ENCODE data around the gene EPHA6. TPM values are rescaled to one million over a fixed set of nuclear protein-coding genes. Genes with fewer than 3 reads are reported as not detected.

The EPHA6 gene
- total and polyA plus RNA-seq, 9 donors, result 2.0 to 20.9 (median 9.2) TPM

- intact Hi-C loops (cut with DNase I), result no loop called here
- Histone ChIP-seq H3K27ac (no peak overlapping the region), H3K27me3 (no peaks in the 10 kb centered on the region), H3K36me3 (no peaks in the 10 kb centered on the region), H3K9me3 (no peaks in the 10 kb centered on the region), H3K4me1 (ENCODE audit: insufficient read depth) (no peaks in the 10 kb centered on the region), H3K4me3 (no peak overlapping the region)
- TF ChIP-seq POLR2A (IDR thresholded peaks at IDR 0.05) (no peak), EP300 (IDR thresholded peaks at IDR 0.05) (no peak)
- TF ChIP-seq, protein P1, sequence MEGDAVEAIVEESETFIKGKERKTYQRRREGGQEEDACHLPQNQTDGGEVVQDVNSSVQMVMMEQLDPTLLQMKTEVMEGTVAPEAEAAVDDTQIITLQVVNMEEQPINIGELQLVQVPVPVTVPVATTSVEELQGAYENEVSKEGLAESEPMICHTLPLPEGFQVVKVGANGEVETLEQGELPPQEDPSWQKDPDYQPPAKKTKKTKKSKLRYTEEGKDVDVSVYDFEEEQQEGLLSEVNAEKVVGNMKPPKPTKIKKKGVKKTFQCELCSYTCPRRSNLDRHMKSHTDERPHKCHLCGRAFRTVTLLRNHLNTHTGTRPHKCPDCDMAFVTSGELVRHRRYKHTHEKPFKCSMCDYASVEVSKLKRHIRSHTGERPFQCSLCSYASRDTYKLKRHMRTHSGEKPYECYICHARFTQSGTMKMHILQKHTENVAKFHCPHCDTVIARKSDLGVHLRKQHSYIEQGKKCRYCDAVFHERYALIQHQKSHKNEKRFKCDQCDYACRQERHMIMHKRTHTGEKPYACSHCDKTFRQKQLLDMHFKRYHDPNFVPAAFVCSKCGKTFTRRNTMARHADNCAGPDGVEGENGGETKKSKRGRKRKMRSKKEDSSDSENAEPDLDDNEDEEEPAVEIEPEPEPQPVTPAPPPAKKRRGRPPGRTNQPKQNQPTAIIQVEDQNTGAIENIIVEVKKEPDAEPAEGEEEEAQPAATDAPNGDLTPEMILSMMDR (IDR thresholded peaks at IDR 0.05), result no peak
- DNase-seq, result no peak
- WGBS, 3 donors, result 87 to 89% (median 88%) methylated on average over 5 of the region's 5 CpGs
Measured at GRCh38 chr3:97662264-97662663, 847.9 kb downstream of the EPHA6 start.

GRCh38 chr3:97662762-97663161 lies 848.4 kb downstream of the EPHA6 start:
- DNase-seq, result no peak
- intact Hi-C loops (cut with DNase I), result no loop called here
- Histone ChIP-seq H3K27ac (no peak overlapping the region), H3K4me1 (ENCODE audit: insufficient read depth) (no peaks in the 10 kb centered on the region), H3K9me3 (no peaks in the 10 kb centered on the region), H3K36me3 (no peaks in the 10 kb centered on the region), H3K4me3 (no peak overlapping the region), H3K27me3 (no peaks in the 10 kb centered on the region)
- no peak for TF ChIP-seq EP300 (IDR thresholded peaks at IDR 0.05)
- TF ChIP-seq, protein P1 (IDR thresholded peaks at IDR 0.05), result no peak
- TF ChIP-seq POLR2A (IDR thresholded peaks at IDR 0.05), result no peak
- 70 to 76% (median 76%) methylated on average over 3 of the region's 3 CpGs for WGBS, 3 donors

DNA sequence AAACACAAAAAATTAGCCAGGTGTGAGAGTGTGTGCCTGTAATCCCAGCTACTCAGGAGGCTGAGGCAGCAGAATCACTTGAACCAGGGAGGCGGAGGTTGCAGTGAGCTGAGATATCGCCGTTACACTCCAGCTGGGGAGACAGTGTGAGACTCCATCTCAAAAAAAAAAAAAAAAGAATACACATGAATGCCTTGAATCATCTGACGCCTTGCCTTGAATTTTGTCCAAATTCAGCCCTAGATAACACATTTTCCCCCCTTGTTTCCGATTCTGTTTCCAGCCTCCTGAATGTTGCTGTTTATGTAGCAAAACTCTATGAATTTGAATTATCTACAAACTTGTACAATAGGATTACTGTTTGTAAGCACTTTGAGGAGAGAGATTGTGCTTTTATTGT lies 851.5 kb downstream of the EPHA6 start:
- H3K36me3 ChIP-seq, result no peaks in the 10 kb centered on the region
- H3K4me3 ChIP-seq, result no peak overlapping the region
- 60 to 68% (median 63%) methylated on average over 5 of the region's 5 CpGs for WGBS, 3 donors
- H3K27me3 ChIP-seq, result no peaks in the 10 kb centered on the region
- H3K4me1 ChIP-seq (ENCODE audit: insufficient read depth), result no peaks in the 10 kb centered on the region
- H3K9me3 ChIP-seq, result no peaks in the 10 kb centered on the region
- H3K27ac ChIP-seq, result no peak overlapping the region
- intact Hi-C loops (cut with DNase I), result no loop called here
- DNase-seq, result no peak
- TF ChIP-seq EP300 (IDR thresholded peaks at IDR 0.05) (no peak), POLR2A (IDR thresholded peaks at IDR 0.05) (no peak)
- TF ChIP-seq, protein P1 (IDR thresholded peaks at IDR 0.05), result no peak

GRCh38 chr3:97670952-97671351 lies 856.6 kb downstream of the EPHA6 start:
- Histone ChIP-seq H3K27me3 (no peaks in the 10 kb centered on the region), H3K4me3 (no peak overlapping the region), H3K4me1 (ENCODE audit: insufficient read depth) (no peaks in the 10 kb centered on the region), H3K36me3 (no peaks in the 10 kb centered on the region), H3K27ac (no peak overlapping the region), H3K9me3 (no peaks in the 10 kb centered on the region)
- WGBS, 3 donors, result 81 to 93% (median 92%) methylated on average over 4 of the region's 4 CpGs
- no peak for TF ChIP-seq EP300 (IDR thresholded peaks at IDR 0.05)
- no peak for TF ChIP-seq POLR2A (IDR thresholded peaks at IDR 0.05)
- no peak for DNase-seq
- intact Hi-C loops (cut with DNase I), result no loop called here

DNA sequence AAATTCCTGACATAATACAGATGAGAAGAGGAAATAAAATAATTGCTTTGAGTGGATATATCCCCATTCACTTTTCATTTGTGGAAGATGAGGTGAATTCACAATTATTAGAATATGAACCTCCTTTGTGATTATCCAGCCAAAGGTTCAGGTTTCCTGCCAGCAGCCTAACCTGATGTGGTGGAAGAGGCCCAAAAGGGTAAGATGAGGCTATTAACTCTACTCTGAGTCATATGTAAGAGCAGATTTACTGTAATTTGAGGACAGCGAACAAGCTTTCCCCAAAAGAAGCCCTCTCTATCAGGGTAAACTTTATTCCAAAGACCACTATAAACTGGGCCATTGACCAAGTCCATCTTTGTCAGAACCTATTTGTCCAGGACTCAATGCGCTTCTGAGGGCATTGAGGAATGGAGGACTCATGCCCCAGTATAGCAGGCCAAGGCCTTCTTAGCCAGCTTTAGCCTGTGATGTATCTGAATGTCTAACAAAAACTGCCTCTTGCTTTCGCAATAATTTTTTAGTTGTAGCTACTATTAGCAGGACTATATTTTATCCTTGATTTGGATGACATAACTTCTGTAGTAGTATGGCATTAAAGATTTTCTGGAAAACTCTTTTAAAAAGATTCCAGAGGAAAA lies 859.1 kb downstream of the EPHA6 start:
- Histone ChIP-seq H3K9me3 (no peaks in the 10 kb centered on the region), H3K27ac (no peak overlapping the region), H3K36me3 (no peaks in the 10 kb centered on the region), H3K4me1 (ENCODE audit: insufficient read depth) (no peaks in the 10 kb centered on the region), H3K4me3 (no peak overlapping the region), H3K27me3 (no peaks in the 10 kb centered on the region)
- WGBS, 3 donors, result 92 to 96% (median 94%) methylated on average over 3 of the region's 3 CpGs
- DNase-seq, result no peak
- TF ChIP-seq POLR2A (IDR thresholded peaks at IDR 0.05) (no peak), EP300 (IDR thresholded peaks at IDR 0.05) (no peak)
- TF ChIP-seq, protein P1 (IDR thresholded peaks at IDR 0.05), result no peak
- intact Hi-C loops (cut with DNase I), result no loop called here
